Neural cell (in vitro differentiated cells): ENCODE measurements around the gene OR7G2.

Experiments
- EP300 ChIP-seq: fragments of 450-650 bp; conservative IDR thresholded peaks from 2 replicates; pipeline ENCODE4 v1.6.1; 2014; ENCODE audit warnings: antibody characterized with exemption, mild to moderate bottlenecking, moderate library complexity; ENCODE audit not compliant: poor library complexity, severe bottlenecking
- EZH2 ChIP-seq: fragments of 200-600, 300-800 bp; shearing (Covaris generic), sonication (generic); IDR thresholded peaks from 2 replicates; pipeline ENCODE4 v1.6.1; 2014; ENCODE audit warnings: antibody characterized with exemption, low read length, borderline replicate concordance, mild to moderate bottlenecking; ENCODE audit not compliant: insufficient read depth, poor library complexity, severe bottlenecking
- MXI1 ChIP-seq: fragments of 450-650 bp; conservative IDR thresholded peaks from 2 replicates; pipeline ENCODE4 v1.6.1; 2014; ENCODE audit warnings: antibody characterized with exemption, mild to moderate bottlenecking; ENCODE audit not compliant: poor library complexity, severe bottlenecking
- POLR2AphosphoS5 ChIP-seq: IDR thresholded peaks from 2 replicates; pipeline ENCODE4 v1.6.1; 2012
- RAD21 ChIP-seq: fragments of 450-650 bp; conservative IDR thresholded peaks from 2 replicates; pipeline ENCODE4 v1.6.1; 2014; ENCODE audit warnings: antibody characterized with exemption, mild to moderate bottlenecking, moderate library complexity
- SMC3 ChIP-seq: fragments of 450-650 bp; conservative IDR thresholded peaks from 2 replicates; pipeline ENCODE4 v1.6.1; 2014; ENCODE audit warnings: antibody characterized with exemption, mild to moderate bottlenecking, moderate library complexity; ENCODE audit not compliant: poor library complexity
- TAF1 ChIP-seq: IDR thresholded peaks from 2 replicates; pipeline ENCODE4 v1.6.1; 2012; ENCODE audit warnings: low read depth
- TF ChIP-seq, protein P1 (sequence below): fragments of 450-650 bp; IDR thresholded peaks from 2 replicates; pipeline ENCODE4 v1.5.1; 2014; ENCODE audit warnings: antibody characterized with exemption, mild to moderate bottlenecking, moderate library complexity; ENCODE audit not compliant: poor library complexity, severe bottlenecking
- TF ChIP-seq, protein P2 (sequence below): IDR thresholded peaks from 2 replicates; pipeline ENCODE4 v1.6.1; 2012; ENCODE audit warnings: borderline replicate concordance

DNA sequence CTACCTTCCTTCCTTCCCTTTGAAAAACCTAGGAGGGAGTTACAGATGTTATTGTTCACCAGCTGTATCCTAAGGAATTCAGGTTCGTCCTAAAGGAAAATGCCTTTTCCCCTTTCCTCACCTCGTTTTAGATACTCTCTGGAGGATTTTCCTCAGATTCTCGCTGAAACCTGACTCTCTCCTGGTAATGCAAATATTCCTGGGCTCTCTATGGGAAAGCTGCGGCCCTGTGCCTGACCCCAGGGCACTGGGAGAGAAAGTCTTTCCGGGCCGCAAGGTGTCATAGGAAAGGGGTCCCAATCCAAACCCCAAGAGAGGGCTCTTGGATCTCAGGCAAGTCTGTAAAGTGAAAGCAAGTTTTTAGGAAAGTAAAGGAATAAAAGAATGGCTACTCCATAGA lies 33.5 kb downstream of the OR7G2 start:
- TF ChIP-seq, protein P1, sequence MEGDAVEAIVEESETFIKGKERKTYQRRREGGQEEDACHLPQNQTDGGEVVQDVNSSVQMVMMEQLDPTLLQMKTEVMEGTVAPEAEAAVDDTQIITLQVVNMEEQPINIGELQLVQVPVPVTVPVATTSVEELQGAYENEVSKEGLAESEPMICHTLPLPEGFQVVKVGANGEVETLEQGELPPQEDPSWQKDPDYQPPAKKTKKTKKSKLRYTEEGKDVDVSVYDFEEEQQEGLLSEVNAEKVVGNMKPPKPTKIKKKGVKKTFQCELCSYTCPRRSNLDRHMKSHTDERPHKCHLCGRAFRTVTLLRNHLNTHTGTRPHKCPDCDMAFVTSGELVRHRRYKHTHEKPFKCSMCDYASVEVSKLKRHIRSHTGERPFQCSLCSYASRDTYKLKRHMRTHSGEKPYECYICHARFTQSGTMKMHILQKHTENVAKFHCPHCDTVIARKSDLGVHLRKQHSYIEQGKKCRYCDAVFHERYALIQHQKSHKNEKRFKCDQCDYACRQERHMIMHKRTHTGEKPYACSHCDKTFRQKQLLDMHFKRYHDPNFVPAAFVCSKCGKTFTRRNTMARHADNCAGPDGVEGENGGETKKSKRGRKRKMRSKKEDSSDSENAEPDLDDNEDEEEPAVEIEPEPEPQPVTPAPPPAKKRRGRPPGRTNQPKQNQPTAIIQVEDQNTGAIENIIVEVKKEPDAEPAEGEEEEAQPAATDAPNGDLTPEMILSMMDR = no peak
- TF ChIP-seq POLR2AphosphoS5 (no peak), EZH2 (no peak), MXI1 (no peak), EP300 (no peak), RAD21 (no peak), SMC3 (no peak), TAF1 (no peak)
- TF ChIP-seq, protein P2, sequence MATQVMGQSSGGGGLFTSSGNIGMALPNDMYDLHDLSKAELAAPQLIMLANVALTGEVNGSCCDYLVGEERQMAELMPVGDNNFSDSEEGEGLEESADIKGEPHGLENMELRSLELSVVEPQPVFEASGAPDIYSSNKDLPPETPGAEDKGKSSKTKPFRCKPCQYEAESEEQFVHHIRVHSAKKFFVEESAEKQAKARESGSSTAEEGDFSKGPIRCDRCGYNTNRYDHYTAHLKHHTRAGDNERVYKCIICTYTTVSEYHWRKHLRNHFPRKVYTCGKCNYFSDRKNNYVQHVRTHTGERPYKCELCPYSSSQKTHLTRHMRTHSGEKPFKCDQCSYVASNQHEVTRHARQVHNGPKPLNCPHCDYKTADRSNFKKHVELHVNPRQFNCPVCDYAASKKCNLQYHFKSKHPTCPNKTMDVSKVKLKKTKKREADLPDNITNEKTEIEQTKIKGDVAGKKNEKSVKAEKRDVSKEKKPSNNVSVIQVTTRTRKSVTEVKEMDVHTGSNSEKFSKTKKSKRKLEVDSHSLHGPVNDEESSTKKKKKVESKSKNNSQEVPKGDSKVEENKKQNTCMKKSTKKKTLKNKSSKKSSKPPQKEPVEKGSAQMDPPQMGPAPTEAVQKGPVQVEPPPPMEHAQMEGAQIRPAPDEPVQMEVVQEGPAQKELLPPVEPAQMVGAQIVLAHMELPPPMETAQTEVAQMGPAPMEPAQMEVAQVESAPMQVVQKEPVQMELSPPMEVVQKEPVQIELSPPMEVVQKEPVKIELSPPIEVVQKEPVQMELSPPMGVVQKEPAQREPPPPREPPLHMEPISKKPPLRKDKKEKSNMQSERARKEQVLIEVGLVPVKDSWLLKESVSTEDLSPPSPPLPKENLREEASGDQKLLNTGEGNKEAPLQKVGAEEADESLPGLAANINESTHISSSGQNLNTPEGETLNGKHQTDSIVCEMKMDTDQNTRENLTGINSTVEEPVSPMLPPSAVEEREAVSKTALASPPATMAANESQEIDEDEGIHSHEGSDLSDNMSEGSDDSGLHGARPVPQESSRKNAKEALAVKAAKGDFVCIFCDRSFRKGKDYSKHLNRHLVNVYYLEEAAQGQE = no peak
